NCI-H2227 (cell line): ENCODE measurements around the gene RUNX2.

Source experiments
- DNase-seq: peaks from one replicate; lab custom pipeline; 2025; ENCODE audit not compliant: unreplicated experiment; lab: John Stamatoyannopoulos, UW

The RUNX2 gene

GRCh38 chr6:45689926-45690615 is 361.9 kb downstream of the RUNX2 start:
- DNase-seq, result no peak

- DNase-seq, result no peak
These were observed 362.7 kb downstream of the RUNX2 start for GRCh38 chr6:45690846-45691245.

GRCh38 chr6:45691426-45691825 is 363.3 kb downstream of the RUNX2 start:
- DNase-seq, result no peak

GRCh38 chr6:45692021-45692420 is 363.9 kb downstream of the RUNX2 start:
- no peak for DNase-seq

- DNase-seq, result no peak
These were observed 368.6 kb downstream of the RUNX2 start for GRCh38 chr6:45696738-45697137.

GRCh38 chr6:45697605-45698004 is 369.5 kb downstream of the RUNX2 start:
- DNase-seq, result no peak

GRCh38 chr6:45698046-45698445 is 369.9 kb downstream of the RUNX2 start:
- no peak for DNase-seq

GRCh38 chr6:45699663-45700062 is 371.5 kb downstream of the RUNX2 start:
- no peak for DNase-seq

GRCh38 chr6:45702849-45703739 is 375.0 kb downstream of the RUNX2 start:
- no peak for DNase-seq

- no peak for DNase-seq
These were observed 376.1 kb downstream of the RUNX2 start for GRCh38 chr6:45704056-45704800.

- DNase-seq, result no peak
These were observed 377.2 kb downstream of the RUNX2 start for GRCh38 chr6:45705137-45705855.

- no peak for DNase-seq
These were observed 378.2 kb downstream of the RUNX2 start for GRCh38 chr6:45706319-45706718.

GRCh38 chr6:45707176-45707575 is 379.0 kb downstream of the RUNX2 start:
- no peak for DNase-seq

GRCh38 chr6:45709781-45710220 is 381.7 kb downstream of the RUNX2 start:
- DNase-seq, result no peak

- DNase-seq, result no peak
These were observed 382.2 kb downstream of the RUNX2 start for GRCh38 chr6:45710304-45710821.

- DNase-seq, result no peak
These were observed 383.9 kb downstream of the RUNX2 start for GRCh38 chr6:45712076-45712475.

- no peak for DNase-seq
These were observed 384.7 kb downstream of the RUNX2 start for GRCh38 chr6:45712786-45713185.
